Type B pancreatic cell (in vitro differentiated cells): ENCODE results near the gene MUC5B. TPM values are rescaled to one million over a fixed set of nuclear protein-coding genes. Genes with fewer than 3 reads are reported as not detected.

Source experiments
- DNase-seq: peaks from one replicate; pipeline ENCODE4 v3.0.0; 2021; ENCODE audit warnings: mixed read lengths; ENCODE audit not compliant: unreplicated experiment; ENCODE audit errors: extremely low spot score
- H3K27ac Mint-ChIP-seq: 2 replicates; pipeline ENCODE4 v1.8.0; 2021; ENCODE audit warnings: mild to moderate bottlenecking, mixed read lengths
- H3K27me3 Mint-ChIP-seq: 2 replicates; pipeline ENCODE4 v1.8.0; 2021; ENCODE audit warnings: mixed read lengths
- H3K36me3 Mint-ChIP-seq: 2 replicates; pipeline ENCODE4 v1.8.0; 2021; ENCODE audit warnings: mixed read lengths
- H3K4me1 Mint-ChIP-seq: one replicate; pipeline ENCODE4 v1.8.0; 2021; ENCODE audit warnings: mixed read lengths; ENCODE audit not compliant: unreplicated experiment
- H3K4me3 Mint-ChIP-seq: 2 replicates; pipeline ENCODE4 v1.8.0; 2021; ENCODE audit warnings: mild to moderate bottlenecking, mixed read lengths
- H3K9me3 Mint-ChIP-seq: 2 replicates; pipeline ENCODE4 v1.8.0; 2021; ENCODE audit warnings: mixed read lengths
- total RNA-seq: library from RNA; stranded (reverse); gene quantifications from 2 replicates; pipeline ENCODE4 v1.2.1, GENCODE V29; 2021; ENCODE audit warnings: low replicate concordance
- TF ChIP-seq, protein P1 (sequence below): fragments of 200-600 bp; sonication (generic); conservative IDR thresholded peaks from 2 replicates; pipeline ENCODE4 v1.5.0; 2021; ENCODE audit warnings: antibody characterized with exemption, mild to moderate bottlenecking

Gene MUC5B
- total RNA-seq, 1 donor from 2014 or later = 2.0 TPM

DNA sequence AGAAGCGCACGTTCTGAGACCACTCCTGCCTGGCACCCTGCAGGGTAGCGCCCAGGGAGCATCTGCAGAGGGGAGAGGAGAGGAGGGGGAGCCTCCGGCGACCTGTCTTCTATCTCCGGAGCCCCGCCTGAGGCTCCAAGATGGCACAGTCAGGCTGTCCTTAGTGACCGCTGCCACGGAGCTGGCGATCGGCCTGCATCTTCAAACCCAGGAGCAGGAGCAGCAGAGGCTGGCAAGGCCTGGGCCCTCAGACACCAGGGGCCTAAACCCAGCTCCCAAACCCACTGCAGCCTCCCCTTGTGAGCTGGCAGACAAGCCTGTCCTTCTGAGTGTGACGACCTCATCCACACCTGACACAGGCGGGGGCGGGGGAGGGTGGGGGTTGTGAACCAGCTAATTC lies 51.6 kb downstream of the MUC5B start:
- TF ChIP-seq, protein P1, sequence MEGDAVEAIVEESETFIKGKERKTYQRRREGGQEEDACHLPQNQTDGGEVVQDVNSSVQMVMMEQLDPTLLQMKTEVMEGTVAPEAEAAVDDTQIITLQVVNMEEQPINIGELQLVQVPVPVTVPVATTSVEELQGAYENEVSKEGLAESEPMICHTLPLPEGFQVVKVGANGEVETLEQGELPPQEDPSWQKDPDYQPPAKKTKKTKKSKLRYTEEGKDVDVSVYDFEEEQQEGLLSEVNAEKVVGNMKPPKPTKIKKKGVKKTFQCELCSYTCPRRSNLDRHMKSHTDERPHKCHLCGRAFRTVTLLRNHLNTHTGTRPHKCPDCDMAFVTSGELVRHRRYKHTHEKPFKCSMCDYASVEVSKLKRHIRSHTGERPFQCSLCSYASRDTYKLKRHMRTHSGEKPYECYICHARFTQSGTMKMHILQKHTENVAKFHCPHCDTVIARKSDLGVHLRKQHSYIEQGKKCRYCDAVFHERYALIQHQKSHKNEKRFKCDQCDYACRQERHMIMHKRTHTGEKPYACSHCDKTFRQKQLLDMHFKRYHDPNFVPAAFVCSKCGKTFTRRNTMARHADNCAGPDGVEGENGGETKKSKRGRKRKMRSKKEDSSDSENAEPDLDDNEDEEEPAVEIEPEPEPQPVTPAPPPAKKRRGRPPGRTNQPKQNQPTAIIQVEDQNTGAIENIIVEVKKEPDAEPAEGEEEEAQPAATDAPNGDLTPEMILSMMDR = no peak
- Mint-ChIP-seq H3K4me1 (peaks cover 6% of the 10 kb centered on the region), H3K9me3 (no peaks in the 10 kb centered on the region), H3K27me3 (no peaks in the 10 kb centered on the region), H3K4me3 (no peak overlapping the region), H3K36me3 (no peaks in the 10 kb centered on the region), H3K27ac (no peak overlapping the region)
- no peak for DNase-seq

DNA sequence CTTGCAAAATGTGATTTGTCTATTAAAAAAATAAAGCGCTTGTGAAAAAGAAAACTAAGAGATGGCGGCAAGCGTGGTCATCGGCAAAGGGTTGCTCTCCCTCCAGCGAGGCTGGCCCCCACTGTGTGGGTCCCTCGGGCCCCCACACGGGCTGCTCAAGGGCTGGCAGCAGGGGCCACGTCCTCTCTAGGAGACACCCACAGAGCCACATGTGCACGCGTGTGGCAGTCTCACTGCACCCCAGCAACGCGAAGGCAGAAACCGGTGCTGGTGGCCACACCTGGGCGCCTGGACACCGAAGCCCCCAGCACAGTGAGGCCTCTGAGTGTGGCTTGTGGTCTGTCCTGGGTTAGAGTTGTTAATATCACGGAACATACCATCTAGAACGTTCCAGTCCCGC lies 52.2 kb downstream of the MUC5B start:
- H3K27me3 Mint-ChIP-seq = no peaks in the 10 kb centered on the region
- DNase-seq = no peak
- no peak overlapping the region for H3K4me3 Mint-ChIP-seq
- no peaks in the 10 kb centered on the region for H3K36me3 Mint-ChIP-seq
- peaks cover 6% of the 10 kb centered on the region for H3K4me1 Mint-ChIP-seq
- H3K9me3 Mint-ChIP-seq = no peaks in the 10 kb centered on the region
- no peak overlapping the region for H3K27ac Mint-ChIP-seq
- TF ChIP-seq, protein P1 = no peak

DNA sequence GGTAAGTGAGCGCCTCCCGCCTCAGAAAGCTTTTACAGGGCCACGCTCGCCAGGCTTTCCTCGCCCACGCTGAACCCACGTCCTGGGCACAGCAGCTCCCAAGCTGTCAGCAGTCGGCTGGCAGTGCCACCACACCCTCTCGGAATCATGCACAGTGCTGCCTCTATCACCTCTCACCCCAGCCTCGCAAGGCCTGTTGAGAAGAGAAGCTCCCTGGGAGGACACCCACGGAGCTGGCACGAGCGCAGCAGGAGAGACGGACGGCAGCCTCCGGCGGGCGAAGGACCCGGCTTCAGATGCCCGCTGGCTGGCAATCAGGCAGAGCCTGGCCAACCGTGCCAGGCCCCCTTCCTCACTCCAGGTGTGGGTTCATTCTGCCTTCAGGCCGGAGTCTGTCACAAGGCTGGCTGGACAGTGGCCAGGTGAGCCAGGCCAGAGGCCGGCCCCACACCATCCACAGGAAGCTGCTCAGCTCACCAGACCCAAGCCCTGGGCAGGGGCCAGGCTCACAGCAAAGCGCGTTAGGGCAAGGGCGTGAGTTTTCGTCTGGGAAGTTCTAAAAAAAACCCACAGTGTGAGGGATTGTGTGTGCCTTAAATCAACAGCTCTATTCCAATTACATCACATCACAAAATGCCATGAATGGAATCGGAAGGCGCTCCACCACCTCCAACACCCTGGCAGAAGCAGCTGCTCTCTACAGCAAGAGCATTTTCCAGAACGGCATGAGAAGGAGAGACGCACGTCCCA lies 53.4 kb downstream of the MUC5B start:
- Mint-ChIP-seq H3K4me1 (peaks cover 4% of the 10 kb centered on the region), H3K4me3 (no peak overlapping the region), H3K27ac (no peak overlapping the region), H3K9me3 (no peaks in the 10 kb centered on the region), H3K27me3 (no peaks in the 10 kb centered on the region), H3K36me3 (no peaks in the 10 kb centered on the region)
- no peak for DNase-seq
- TF ChIP-seq, protein P1 = no peak

DNA sequence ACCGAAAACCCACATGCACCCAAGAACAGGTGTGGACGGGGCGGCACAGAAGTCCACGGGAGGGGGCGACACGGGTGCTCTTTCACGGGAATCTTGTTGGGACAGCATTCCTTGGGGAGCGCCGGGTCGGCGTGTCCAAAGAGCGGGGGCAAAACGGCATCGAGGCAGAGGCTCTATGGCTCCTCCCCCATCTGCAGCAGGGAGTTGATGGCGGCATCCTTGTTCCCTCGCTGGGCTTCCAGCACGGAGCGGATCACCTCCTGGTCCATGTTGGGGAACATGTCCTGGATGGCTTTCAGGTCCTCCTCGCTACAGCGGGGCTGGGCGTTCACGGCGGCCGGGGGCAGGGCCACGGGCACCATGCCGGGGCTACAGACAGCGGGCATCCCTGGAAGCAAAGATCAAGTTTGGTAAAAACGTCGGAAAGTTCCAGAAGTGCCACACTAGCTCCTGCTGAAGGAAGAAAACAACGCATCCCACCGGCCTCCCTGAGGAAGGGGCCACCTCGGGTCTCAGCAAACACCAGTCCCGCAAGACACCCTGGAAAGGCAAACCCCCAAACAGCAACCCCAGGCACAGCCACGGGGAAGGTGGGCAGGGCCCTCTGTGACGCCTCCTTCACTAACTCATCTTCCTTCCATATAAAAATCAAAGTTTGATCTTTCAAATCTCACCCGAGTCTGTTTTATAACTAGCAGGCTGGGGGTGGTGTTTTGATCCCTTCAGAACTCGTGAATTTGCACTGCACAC lies 54.2 kb downstream of the MUC5B start:
- H3K36me3 Mint-ChIP-seq = no peaks in the 10 kb centered on the region
- no peak overlapping the region for H3K27ac Mint-ChIP-seq
- DNase-seq = no peak
- TF ChIP-seq, protein P1 = no peak
- no peak overlapping the region for H3K4me3 Mint-ChIP-seq
- H3K27me3 Mint-ChIP-seq = no peaks in the 10 kb centered on the region
- H3K9me3 Mint-ChIP-seq = no peaks in the 10 kb centered on the region
- peaks cover 3% of the 10 kb centered on the region for H3K4me1 Mint-ChIP-seq

DNA sequence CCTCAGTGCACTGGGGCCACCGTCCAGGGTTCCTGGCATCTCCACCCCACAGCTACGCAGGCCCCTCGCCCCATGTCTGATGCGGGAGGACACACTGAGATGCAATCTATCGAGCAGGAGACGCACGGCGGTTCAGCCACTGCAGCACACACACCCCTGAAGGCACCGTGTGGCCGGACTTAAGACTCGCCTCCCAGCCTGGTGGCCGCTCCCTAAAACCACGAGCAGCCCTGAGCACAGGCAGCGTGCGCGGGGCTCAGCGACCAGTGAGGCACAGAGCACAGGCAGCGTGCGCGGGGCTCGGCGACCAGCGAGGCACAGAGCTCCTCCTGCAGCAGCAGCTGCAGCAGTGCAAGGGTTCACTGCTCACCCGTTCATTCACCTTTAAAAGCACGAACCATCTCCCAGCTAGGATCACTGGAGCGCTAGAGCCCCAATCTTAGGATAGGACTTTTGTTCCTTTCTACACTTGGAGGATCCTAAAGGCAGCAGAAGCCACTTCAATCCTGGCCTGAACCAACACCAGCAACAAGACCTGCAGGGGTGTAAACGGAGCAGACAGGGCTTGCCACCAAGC lies 55.2 kb downstream of the MUC5B start:
- no peaks in the 10 kb centered on the region for H3K9me3 Mint-ChIP-seq
- H3K27ac Mint-ChIP-seq = no peak overlapping the region
- peaks cover 4% of the 10 kb centered on the region for H3K4me1 Mint-ChIP-seq
- no peaks in the 10 kb centered on the region for H3K36me3 Mint-ChIP-seq
- TF ChIP-seq, protein P1 = no peak
- H3K27me3 Mint-ChIP-seq = no peaks in the 10 kb centered on the region
- H3K4me3 Mint-ChIP-seq = no peak overlapping the region
- DNase-seq = no peak
